T-cell (primary cell): Measurements from ENCODE around the gene GAL3ST3. TPM values are rescaled to one million over a fixed set of nuclear protein-coding genes. Genes with fewer than 3 reads are reported as not detected.

Source experiments
- ATAC-seq, 4 experiments: fragments of 200-7000 bp in 3 of 4; fragments of 150-1000 bp in 1 of 4; cut with Tn5 transposase; replicated peaks in 1 of 4; 1 replicate in 3 of 4; 2 replicates in 1 of 4; pipeline ENCODE4 v1.10.0; 2021; ENCODE audit warnings: moderate library complexity in 3 of 4, mild to moderate bottlenecking in 2 of 4, moderate number of reproducible peaks in 1 of 4
- CTCF ChIA-PET, 2 donors: fragments of 300-600 bp; sonication (Branson Sonifier 250); formaldehyde crosslinking; loops; one replicate each; lab custom pipeline; 2022; ENCODE audit warnings: antibody characterized with exemption in 2 of 2; lab: Charles Lee
- POLR2A ChIA-PET, 2 donors: fragments of 300-600 bp; sonication (Branson Sonifier 250); formaldehyde crosslinking; loops; one replicate each; lab custom pipeline; 2022; ENCODE audit warnings: antibody characterized with exemption in 2 of 2; lab: Charles Lee
- DNase-seq, 35 experiments: peaks; one replicate each; pipeline versions ENCODE4 v3.0.0 to v3.0.0-alpha.2; 2013 to 2023
- H3K27ac ChIP-seq: one replicate; pipeline ENCODE4 v1.5.1; 2013; ENCODE audit warnings: low read length
- H3K27me3 ChIP-seq, 2 experiments: replicated peaks in 1 of 2; 1 replicate in 1 of 2; 2 replicates in 1 of 2; pipeline versions ENCODE4 v1.6.1 to v1.7.0; 2013; ENCODE audit warnings: low read length in 1 of 2, mixed read lengths in 1 of 2; ENCODE audit not compliant: control insufficient read depth in 2 of 2, insufficient read depth in 2 of 2; ENCODE audit errors: extremely low read depth in 1 of 2
- H3K36me3 ChIP-seq, 2 donors: 1 replicate in 1 of 2; 2 replicates in 1 of 2; pipeline versions ENCODE4 v1.6.1 to v1.7.0; 2013; ENCODE audit warnings: low read length in 1 of 2; ENCODE audit not compliant: control insufficient read depth in 2 of 2, insufficient read depth in 1 of 2; ENCODE audit errors: extremely low read depth in 1 of 2
- H3K4me1 ChIP-seq, 2 experiments: 1 replicate in 1 of 2; 2 replicates in 1 of 2; pipeline versions ENCODE4 v1.6.1 to v1.7.0; 2013; ENCODE audit warnings: low read length in 2 of 2, mixed read lengths in 1 of 2; ENCODE audit not compliant: insufficient read depth in 2 of 2, control insufficient read depth in 1 of 2; ENCODE audit errors: extremely low read depth in 1 of 2
- H3K4me3 ChIP-seq, 2 donors: 1 replicate in 1 of 2; 2 replicates in 1 of 2; pipeline versions ENCODE4 v1.5.1 to v1.7.0; 2013; ENCODE audit warnings: mild to moderate bottlenecking in 2 of 2, low read length in 1 of 2, moderate library complexity in 1 of 2; ENCODE audit not compliant: control insufficient read depth in 1 of 2; ENCODE audit errors: extremely low read depth in 1 of 2
- H3K9me3 ChIP-seq: 2 replicates; pipeline ENCODE4 v1.7.0; 2013
- H3K27ac Mint-ChIP-seq, 2 donors: one replicate each; pipeline ENCODE4 v1.8.0; 2020 to 2021; ENCODE audit warnings: mild to moderate bottlenecking in 2 of 2, mixed read lengths in 2 of 2
- H3K27me3 Mint-ChIP-seq, 2 donors: one replicate each; pipeline ENCODE4 v1.8.0; 2021 to 2022; ENCODE audit warnings: mixed read lengths in 2 of 2
- H3K36me3 Mint-ChIP-seq: one replicate; pipeline ENCODE4 v1.8.0; 2021; ENCODE audit warnings: mixed read lengths
- H3K4me1 Mint-ChIP-seq, 3 donors: one replicate each; pipeline ENCODE4 v1.8.0; 2020 to 2022; ENCODE audit warnings: mixed read lengths in 3 of 3, mild to moderate bottlenecking in 1 of 3
- H3K4me3 Mint-ChIP-seq, 3 donors: one replicate each; pipeline ENCODE4 v1.8.0; 2020 to 2022; ENCODE audit warnings: mild to moderate bottlenecking in 3 of 3, mixed read lengths in 3 of 3, moderate library complexity in 3 of 3
- H3K9me3 Mint-ChIP-seq, 3 donors: one replicate each; pipeline ENCODE4 v1.8.0; 2020 to 2022; ENCODE audit warnings: mixed read lengths in 3 of 3
- WGBS: methylation state at CpG from one replicate; pipeline ENCODE4 v1.1.5; 2013; ENCODE audit warnings: missing lambda C conversion rate; ENCODE audit not compliant: insufficient coverage; 5-methylcytosine and 5-hydroxymethylcytosine counted together
- total RNA-seq, 35 experiments: library from RNA in 6 of 35; stranded (reverse) in 6 of 35; fragments of 120-200 nt in 1 of 35; gene quantifications; one replicate each; pipeline versions ENCODE4 v1.2.1 to v1.2.4 and lab custom pipeline; 2013 to 2026

GAL3ST3 gene
- total RNA-seq, 5 donors from 2014 or later (not counting 1 experiment from before 2014, with no cell fraction given): 0.18 TPM; not detected in 4

DNA sequence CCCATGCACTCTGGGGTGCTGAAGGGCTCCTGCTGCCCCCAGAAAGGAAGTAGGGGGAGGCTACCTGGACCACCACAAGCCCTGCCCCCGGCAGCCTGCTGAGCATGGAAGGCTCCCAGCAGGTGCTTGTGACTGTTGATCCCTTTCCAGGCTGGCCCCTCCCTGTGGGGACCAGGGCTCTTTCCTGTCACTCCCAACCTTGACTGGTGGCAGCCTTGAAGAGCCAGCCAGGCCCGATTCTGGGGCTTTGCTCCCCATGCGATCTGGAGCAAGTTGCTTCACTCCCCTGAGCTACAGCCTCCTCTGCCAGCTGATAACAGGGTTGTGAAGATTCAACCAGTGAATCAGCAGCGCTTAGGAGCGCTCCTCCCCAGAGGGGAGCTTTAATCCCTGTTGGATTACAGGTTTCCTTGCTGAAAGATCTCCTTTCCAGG, 41.7 kb downstream of the GAL3ST3 start:
- no peak overlapping the region for H3K27ac Mint-ChIP-seq
- Histone ChIP-seq H3K9me3 (no peaks in the 10 kb centered on the region), H3K4me3 (no peak overlapping the region), H3K27ac (no peak overlapping the region), H3K4me1 (peaks cover 0 to 19% of the 10 kb centered on the region in 2 experiments), H3K36me3 (peaks cover 7 to 17% of the 10 kb centered on the region in 2 donors), H3K27me3 (peaks cover 2 to 15% of the 10 kb centered on the region in 2 experiments)
- peaks cover 0 to 9% of the 10 kb centered on the region in 2 donors for H3K27me3 Mint-ChIP-seq
- POLR2A ChIA-PET: no interaction called here
- CTCF ChIA-PET: no interaction called here
- no peak overlapping the region for H3K4me3 Mint-ChIP-seq
- WGBS: 31% methylated on average over 3 of the region's 5 CpGs
- no peaks in the 10 kb centered on the region for H3K9me3 Mint-ChIP-seq
- DNase-seq (no peak), ATAC-seq (no peak)
- peaks cover 4 to 20% (median 17%) of the 10 kb centered on the region in 3 donors for H3K4me1 Mint-ChIP-seq
- H3K36me3 Mint-ChIP-seq: peaks cover 6% of the 10 kb centered on the region

DNA sequence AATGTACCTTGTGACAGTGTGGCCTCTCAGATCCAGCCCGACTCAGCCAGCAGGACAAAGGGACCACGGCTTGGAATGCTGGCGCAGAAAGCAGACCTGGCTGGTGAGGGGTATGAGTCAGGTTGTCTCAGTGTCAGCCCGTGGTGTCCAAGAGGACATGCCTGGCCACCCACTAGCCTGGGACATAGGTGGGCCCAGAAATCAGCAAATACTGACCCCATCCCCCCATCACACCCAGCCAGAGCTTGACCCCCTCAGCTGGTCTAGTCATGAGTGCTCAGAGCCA, 42.1 kb downstream of the GAL3ST3 start:
- ATAC-seq: no peak
- Mint-ChIP-seq H3K36me3 (peaks cover 10% of the 10 kb centered on the region), H3K9me3 (no peaks in the 10 kb centered on the region), H3K4me1 (peaks cover 8 to 24% (median 21%) of the 10 kb centered on the region in 3 donors), H3K27me3 (peaks cover 0 to 9% of the 10 kb centered on the region in 2 donors), H3K27ac (peak overlapping the region in 1 of 2 donors; percentile 16), H3K4me3 (no peak overlapping the region)
- ChIA-PET CTCF (no interaction called here), POLR2A (no interaction called here)
- no peak for DNase-seq
- peaks cover 2 to 12% of the 10 kb centered on the region in 2 experiments for H3K27me3 ChIP-seq
- peaks cover 0 to 15% of the 10 kb centered on the region in 2 experiments for H3K4me1 ChIP-seq
- H3K4me3 ChIP-seq: no peak overlapping the region
- H3K9me3 ChIP-seq: no peaks in the 10 kb centered on the region
- no peak overlapping the region for H3K27ac ChIP-seq
- WGBS: 100% methylated on average over 2 of the region's 4 CpGs
- H3K36me3 ChIP-seq: peaks cover 7 to 17% of the 10 kb centered on the region in 2 donors

DNA sequence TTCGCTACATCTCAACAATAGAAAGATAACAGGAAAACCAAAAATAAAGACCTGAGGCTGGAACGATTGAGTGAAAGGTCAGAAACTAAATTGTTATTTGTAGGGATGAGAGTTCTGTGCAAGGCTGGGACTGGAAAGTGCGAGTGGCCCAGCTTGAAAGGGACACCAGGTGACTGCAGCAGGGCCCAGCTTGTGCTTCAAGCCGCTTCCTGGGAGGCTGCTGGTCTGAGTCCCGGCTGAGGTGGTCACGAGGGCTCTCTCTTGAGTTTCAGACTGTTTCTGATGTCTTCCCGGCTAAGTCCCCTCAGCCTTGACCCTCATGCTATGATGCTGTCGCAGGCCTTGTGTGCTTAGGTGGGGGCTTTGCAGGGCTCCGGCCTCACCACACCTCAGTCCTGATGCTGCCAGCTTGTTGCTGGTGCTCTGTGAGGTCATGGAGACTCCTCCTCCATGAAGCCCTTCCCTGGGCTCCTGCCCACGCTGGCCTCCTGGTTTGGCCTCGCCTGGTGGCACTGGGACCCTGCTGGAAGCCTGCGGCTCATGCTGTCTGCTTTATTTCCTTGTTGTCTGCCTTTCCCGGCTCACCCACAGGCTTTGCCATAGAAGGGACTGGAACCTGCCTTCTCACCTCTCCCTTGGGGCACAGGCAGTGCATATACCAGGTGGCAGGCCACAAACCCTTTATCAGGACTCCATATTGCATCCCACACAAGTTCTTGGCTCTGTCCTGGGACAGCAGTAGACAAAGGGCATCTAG, 42.6 kb downstream of the GAL3ST3 start:
- peaks cover 7 to 17% of the 10 kb centered on the region in 2 donors for H3K36me3 ChIP-seq
- no peak overlapping the region for H3K4me3 Mint-ChIP-seq
- peaks cover 11% of the 10 kb centered on the region for H3K36me3 Mint-ChIP-seq
- no peak overlapping the region for H3K27ac ChIP-seq
- ChIA-PET CTCF (no interaction called here), POLR2A (no interaction called here)
- H3K4me3 ChIP-seq: no peak overlapping the region
- 94% methylated on average over 10 of the region's 13 CpGs for WGBS
- H3K4me1 ChIP-seq: peaks cover 2 to 11% of the 10 kb centered on the region in 2 experiments
- peaks cover under 1 to 8% of the 10 kb centered on the region in 2 experiments for H3K27me3 ChIP-seq
- H3K9me3 Mint-ChIP-seq: no peaks in the 10 kb centered on the region
- no peak for ATAC-seq
- H3K9me3 ChIP-seq: no peaks in the 10 kb centered on the region
- peaks cover 10 to 26% (median 25%) of the 10 kb centered on the region in 3 donors for H3K4me1 Mint-ChIP-seq
- H3K27ac Mint-ChIP-seq: no peak overlapping the region
- no peak for DNase-seq
- H3K27me3 Mint-ChIP-seq: peaks cover 0 to 6% of the 10 kb centered on the region in 2 donors

DNA sequence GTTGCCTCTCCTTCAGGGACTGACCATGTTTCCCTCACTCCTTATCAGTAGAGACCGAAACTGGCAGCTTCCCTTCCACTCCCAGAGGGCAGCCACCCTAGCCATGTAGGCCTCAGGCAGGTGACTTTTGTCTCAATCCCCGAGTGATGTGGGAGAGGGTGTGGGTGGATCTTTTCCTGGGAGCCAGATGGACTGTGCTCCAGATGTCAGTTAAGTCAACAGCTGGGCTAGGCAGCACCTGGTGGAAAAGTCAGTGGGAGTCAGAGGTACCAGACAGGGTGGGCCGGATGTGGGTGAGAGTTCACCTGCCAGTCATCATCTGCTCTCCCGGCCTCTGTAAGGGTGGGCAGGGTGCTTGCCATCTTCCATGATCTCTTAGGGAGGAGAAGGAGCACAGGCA, 44.8 kb downstream of the GAL3ST3 start:
- peaks cover 15 to 43% (median 42%) of the 10 kb centered on the region in 3 donors for H3K4me1 Mint-ChIP-seq
- ChIA-PET POLR2A (no interaction called here), CTCF (no interaction called here)

DNA sequence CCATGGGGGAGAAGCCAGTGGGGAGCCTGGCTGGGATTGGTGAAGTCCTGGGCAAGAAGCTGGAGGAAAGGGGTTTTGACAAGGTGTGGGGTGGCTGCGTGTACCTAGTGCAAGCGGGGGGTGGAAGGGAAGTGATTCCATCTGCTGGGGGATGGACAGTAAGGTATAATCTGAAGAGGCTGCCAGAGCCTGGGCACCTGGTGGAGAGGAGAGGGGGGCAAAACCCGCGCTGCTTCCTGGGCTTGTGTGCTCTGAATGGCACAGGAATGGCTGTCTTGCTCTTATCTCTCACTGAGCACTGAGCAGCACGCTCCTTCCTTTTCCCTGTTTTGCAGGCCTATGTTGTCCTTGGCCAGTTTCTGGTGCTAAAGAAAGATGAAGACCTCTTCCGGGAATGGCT, 45.7 kb downstream of the GAL3ST3 start:
- Mint-ChIP-seq H3K36me3 (peaks cover 28% of the 10 kb centered on the region), H3K4me3 (peak overlapping the region; percentile 95 to 100 (median 99)), H3K4me1 (peaks cover 16 to 46% (median 43%) of the 10 kb centered on the region in 3 donors), H3K27ac (peak overlapping the region; percentile 84 to 89), H3K9me3 (no peaks in the 10 kb centered on the region), H3K27me3 (no peaks in the 10 kb centered on the region)
- DNase-seq: no peak
- POLR2A ChIA-PET: no interaction called here
- Histone ChIP-seq H3K4me3 (peak overlapping the region; percentile 64 to 82), H3K4me1 (peaks cover 5 to 27% of the 10 kb centered on the region in 2 experiments), H3K27ac (peak overlapping the region; percentile 55), H3K9me3 (no peaks in the 10 kb centered on the region), H3K27me3 (no peaks in the 10 kb centered on the region), H3K36me3 (peaks cover 13 to 39% of the 10 kb centered on the region in 2 donors)
- CTCF ChIA-PET: interaction anchor here in 1 of 2 donors (1.4 kb wide), 1 partner anchor 292 kb away, joined by 6 read pairs; the partner anchor contains the start of gene KAT5
- ATAC-seq: no peak
- WGBS: 72% methylated on average over 5 of the region's 6 CpGs

More for the DNA sequence above, 44.8 kb downstream of the GAL3ST3 start:
- H3K27ac Mint-ChIP-seq: peak overlapping the region; percentile 8 to 28
- Histone ChIP-seq H3K9me3 (no peaks in the 10 kb centered on the region), H3K27me3 (no peaks in the 10 kb centered on the region), H3K27ac (no peak overlapping the region), H3K4me1 (peaks cover 5 to 27% of the 10 kb centered on the region in 2 experiments), H3K36me3 (peaks cover 13 to 31% of the 10 kb centered on the region in 2 donors), H3K4me3 (no peak overlapping the region)
- H3K36me3 Mint-ChIP-seq: peaks cover 19% of the 10 kb centered on the region
- H3K27me3 Mint-ChIP-seq: no peaks in the 10 kb centered on the region
- ATAC-seq (no peak), DNase-seq (no peak)
- peak overlapping the region; percentile 44 to 95 (median 47) for H3K4me3 Mint-ChIP-seq
- no peaks in the 10 kb centered on the region for H3K9me3 Mint-ChIP-seq
- WGBS: 25% methylated on average over 1 of the region's 4 CpGs

DNA sequence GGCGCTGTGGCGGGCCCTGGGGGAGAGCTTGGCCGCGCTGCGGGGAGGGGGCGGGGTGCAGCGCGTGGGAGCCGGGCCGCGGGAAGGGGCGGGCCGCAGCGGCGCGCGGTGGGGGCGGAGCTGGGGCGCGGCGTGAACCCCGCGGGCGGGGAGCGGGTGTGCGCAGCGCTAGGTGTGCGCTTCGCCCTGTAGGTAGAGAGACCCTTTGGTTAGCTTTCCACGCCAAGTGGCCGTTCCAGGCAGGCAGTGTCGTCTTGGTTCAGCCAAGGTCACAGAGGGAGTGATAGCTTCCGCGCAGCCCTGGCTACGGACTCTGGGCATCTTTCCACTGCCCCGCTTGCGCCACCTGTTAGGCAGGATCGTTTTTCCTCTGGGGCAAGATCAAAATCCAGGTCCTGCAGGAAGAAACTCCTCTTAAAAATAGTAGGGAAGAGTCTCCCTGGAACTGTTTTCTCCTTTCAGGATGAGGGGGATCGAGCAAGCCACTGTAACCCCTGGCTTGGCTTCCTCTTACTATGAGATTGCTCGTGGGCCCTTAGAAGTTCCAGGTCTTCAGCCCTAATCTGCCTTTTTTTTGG, 46.2 kb downstream of the GAL3ST3 start:
- H3K9me3 ChIP-seq: no peaks in the 10 kb centered on the region
- H3K4me3 Mint-ChIP-seq: peak overlapping the region; percentile 95 to 100 (median 99)
- peaks cover 33% of the 10 kb centered on the region for H3K36me3 Mint-ChIP-seq
- peaks cover 5 to 27% of the 10 kb centered on the region in 2 experiments for H3K4me1 ChIP-seq
- H3K27me3 Mint-ChIP-seq: no peaks in the 10 kb centered on the region
- peak overlapping the region; percentile 82 to 92 for H3K4me3 ChIP-seq
- peaks cover 22 to 46% (median 43%) of the 10 kb centered on the region in 3 donors for H3K4me1 Mint-ChIP-seq
- under 1% methylated on average over 36 of the region's 40 CpGs for WGBS
- ATAC-seq (peak; percentile 78 to 82 (median 80)), DNase-seq (peak in 6 of 35 experiments; percentile 62 to 87 (median 72))
- peaks cover 13 to 45% of the 10 kb centered on the region in 2 donors for H3K36me3 ChIP-seq
- POLR2A ChIA-PET: interaction anchor here in 1 of 2 donors (0.6 to 1.0 kb wide), 2 partner anchors 50 to 144 kb away, joined by 3 read pairs; no protein-coding TSS in a partner anchor
- H3K27ac ChIP-seq: peak overlapping the region; percentile 77
- no peaks in the 10 kb centered on the region for H3K27me3 ChIP-seq
- CTCF ChIA-PET: interaction anchor here in 1 of 2 donors (0.6 to 1.4 kb wide), 7 partner anchors 12 to 1999 kb away, joined by 3 to 8 read pairs (median 5); partner anchors contain the start of genes CCDC85B, FIBP and KAT5
- peak overlapping the region; percentile 99 to 100 for H3K27ac Mint-ChIP-seq
- no peaks in the 10 kb centered on the region for H3K9me3 Mint-ChIP-seq
